Measurements from ENCODE around the gene DHRS9.

DNA sequence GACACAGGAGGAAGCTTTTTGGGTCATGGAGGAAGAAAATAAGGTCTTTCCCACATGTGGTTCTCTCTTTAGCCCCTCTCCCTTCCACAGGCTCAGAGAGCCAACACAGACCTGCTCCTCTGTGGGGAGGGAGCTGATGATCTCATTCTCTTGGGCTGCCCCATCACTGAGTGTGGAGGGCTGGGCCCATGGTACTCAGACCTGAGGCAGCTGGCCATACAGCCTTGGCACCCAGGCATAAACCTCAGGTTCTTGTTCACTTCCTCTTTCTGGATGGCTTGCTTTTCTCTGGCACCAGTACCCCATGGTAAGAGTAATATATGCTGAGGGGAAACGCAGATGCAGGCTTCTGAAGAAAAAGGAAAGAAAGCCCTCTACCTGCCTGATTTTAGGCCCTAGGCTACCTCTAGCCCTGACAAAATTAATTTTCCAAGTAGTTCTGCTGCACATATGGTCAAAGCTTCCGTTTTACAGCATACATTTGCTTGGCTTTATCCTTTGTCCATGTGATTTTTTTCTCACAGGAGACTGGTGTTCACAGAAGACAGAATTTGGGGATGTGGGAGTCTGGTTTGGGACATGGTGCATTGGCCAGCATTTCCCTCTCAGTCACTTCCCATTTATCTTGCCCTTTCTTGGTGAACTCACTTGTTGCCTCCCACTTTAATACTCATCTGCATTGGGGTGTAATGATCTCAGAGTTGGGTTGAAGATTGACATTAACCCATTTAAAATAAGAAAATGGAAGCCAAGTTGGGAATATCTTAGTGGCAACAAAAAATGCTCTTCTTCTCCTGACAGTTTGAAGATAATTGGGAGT, 11.1 kb downstream of the DHRS9 start:
- TF ChIP-seq, protein P1, sequence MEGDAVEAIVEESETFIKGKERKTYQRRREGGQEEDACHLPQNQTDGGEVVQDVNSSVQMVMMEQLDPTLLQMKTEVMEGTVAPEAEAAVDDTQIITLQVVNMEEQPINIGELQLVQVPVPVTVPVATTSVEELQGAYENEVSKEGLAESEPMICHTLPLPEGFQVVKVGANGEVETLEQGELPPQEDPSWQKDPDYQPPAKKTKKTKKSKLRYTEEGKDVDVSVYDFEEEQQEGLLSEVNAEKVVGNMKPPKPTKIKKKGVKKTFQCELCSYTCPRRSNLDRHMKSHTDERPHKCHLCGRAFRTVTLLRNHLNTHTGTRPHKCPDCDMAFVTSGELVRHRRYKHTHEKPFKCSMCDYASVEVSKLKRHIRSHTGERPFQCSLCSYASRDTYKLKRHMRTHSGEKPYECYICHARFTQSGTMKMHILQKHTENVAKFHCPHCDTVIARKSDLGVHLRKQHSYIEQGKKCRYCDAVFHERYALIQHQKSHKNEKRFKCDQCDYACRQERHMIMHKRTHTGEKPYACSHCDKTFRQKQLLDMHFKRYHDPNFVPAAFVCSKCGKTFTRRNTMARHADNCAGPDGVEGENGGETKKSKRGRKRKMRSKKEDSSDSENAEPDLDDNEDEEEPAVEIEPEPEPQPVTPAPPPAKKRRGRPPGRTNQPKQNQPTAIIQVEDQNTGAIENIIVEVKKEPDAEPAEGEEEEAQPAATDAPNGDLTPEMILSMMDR (IDR thresholded peaks at IDR 0.05): no peak
- TF ChIP-seq POLR2A (IDR thresholded peaks at IDR 0.05): no peak

All from breast epithelium (tissue), 3 donors.